Measurements from ENCODE around the gene MUC15.
"Not testable (repeated sequence)": the region's sequence is repeated elsewhere in the genome, so short reads cannot be mapped to it uniquely, and the experiment has no call there.

The MUC15 gene

DNA sequence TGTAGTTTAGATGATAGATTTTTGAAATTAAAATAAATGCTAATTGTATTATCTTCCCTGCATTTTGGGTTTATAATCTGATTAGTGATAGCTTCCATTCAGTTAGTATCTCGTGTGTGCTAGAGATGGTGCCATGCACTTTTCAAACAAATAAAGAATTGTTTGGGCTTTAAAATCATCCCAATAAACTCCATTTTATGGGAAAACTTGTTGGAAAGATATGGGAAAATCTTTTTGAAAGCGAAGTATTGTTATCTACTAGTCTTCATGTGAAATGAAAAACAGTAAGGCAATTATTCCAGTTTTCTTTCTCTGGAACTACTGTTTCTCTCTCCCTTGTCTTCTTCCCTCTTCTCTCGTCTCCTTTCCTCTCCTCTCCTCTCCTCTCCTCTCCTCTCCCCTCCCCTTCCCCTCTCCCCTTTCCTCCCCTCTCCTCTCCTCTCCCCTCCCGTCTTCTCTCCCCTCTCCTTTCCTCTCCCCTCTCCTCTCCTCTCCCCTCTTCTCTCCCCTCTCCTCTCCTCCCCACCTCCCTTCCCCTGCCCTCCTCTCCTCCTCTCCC lies 27.9 kb upstream of the MUC15 start:
- H3K9ac ChIP-seq (ENCODE audit: insufficient read length): no peak overlapping the region
- DNase-seq (ENCODE audit: low read depth, low spot score): no peak
- no peak overlapping the region for H3K27ac ChIP-seq
- no peaks in the 10 kb centered on the region for H3K36me3 ChIP-seq (ENCODE audit: insufficient read depth, low read length)
- no peak overlapping the region for H3K4me3 ChIP-seq
- no peaks in the 10 kb centered on the region for H3K9me3 ChIP-seq (ENCODE audit: low read depth, low read length)
- TF ChIP-seq EZH2 (IDR thresholded peaks at IDR 0.05): no peak
- TF ChIP-seq POLR2AphosphoS5 (IDR thresholded peaks at IDR 0.05; ENCODE audit: borderline replicate concordance, low read depth, low read length): no peak
- TF ChIP-seq FOXP2 (optimal IDR thresholded peaks at IDR 0.05; ENCODE audit: control extremely low read depth, extremely low read length, insufficient read depth): no peak

DNA sequence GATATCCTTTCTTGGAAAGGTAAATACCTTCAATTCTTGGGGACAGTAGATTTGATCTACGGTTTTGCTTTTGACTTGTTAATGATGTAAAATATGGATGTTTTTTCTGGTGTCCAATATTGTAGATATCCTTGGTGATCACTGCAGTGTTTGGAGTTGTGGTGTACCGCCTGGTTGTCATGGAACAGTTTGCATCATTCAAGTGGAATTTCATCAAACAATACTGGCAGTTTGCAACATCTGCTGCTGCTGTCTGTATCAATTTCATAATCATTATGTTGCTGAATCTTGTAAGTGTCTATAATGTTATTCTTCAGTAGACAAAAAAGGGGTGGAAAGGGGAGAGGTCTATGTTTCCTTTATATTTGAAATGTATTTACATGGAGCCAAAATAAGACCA lies 27.4 kb upstream of the MUC15 start:
- Histone ChIP-seq H3K9ac (ENCODE audit: insufficient read length) (no peak overlapping the region), H3K36me3 (ENCODE audit: insufficient read depth, low read length) (no peaks in the 10 kb centered on the region), H3K9me3 (ENCODE audit: low read depth, low read length) (no peaks in the 10 kb centered on the region), H3K27ac (no peak overlapping the region), H3K4me3 (no peak overlapping the region)
- DNase-seq (ENCODE audit: low read depth, low spot score): no peak
- TF ChIP-seq EZH2 (IDR thresholded peaks at IDR 0.05): no peak
- no peak for TF ChIP-seq FOXP2 (optimal IDR thresholded peaks at IDR 0.05; ENCODE audit: control extremely low read depth, extremely low read length, insufficient read depth)
- no peak for TF ChIP-seq POLR2AphosphoS5 (IDR thresholded peaks at IDR 0.05; ENCODE audit: borderline replicate concordance, low read depth, low read length)

DNA sequence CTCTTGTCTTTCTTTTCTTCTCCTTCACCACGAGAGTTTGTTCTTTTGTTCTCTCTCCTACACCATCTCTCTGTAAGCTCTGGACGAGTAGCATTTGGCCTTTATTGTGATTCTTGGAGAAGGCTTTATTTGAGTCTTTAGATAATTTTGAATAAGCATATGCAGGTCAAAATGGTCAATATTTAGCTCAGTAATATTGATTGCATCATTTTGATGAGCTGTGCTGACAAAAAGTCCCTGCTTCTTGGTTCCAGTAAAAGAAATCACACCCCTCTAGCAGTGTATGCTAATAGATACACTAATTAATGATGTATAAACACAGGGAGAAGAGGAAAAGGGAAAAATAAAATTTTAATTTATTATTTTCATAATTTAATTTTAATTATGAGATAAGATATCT lies 25.8 kb upstream of the MUC15 start:
- no peak overlapping the region for H3K27ac ChIP-seq
- no peaks in the 10 kb centered on the region for H3K9me3 ChIP-seq (ENCODE audit: low read depth, low read length)
- no peak overlapping the region for H3K4me3 ChIP-seq
- H3K36me3 ChIP-seq (ENCODE audit: insufficient read depth, low read length): no peaks in the 10 kb centered on the region
- H3K9ac ChIP-seq (ENCODE audit: insufficient read length): no peak overlapping the region
- DNase-seq (ENCODE audit: low read depth, low spot score): no peak
- no peak for TF ChIP-seq FOXP2 (optimal IDR thresholded peaks at IDR 0.05; ENCODE audit: control extremely low read depth, extremely low read length, insufficient read depth)
- TF ChIP-seq EZH2 (IDR thresholded peaks at IDR 0.05): no peak
- TF ChIP-seq POLR2AphosphoS5 (IDR thresholded peaks at IDR 0.05; ENCODE audit: borderline replicate concordance, low read depth, low read length): no peak

DNA sequence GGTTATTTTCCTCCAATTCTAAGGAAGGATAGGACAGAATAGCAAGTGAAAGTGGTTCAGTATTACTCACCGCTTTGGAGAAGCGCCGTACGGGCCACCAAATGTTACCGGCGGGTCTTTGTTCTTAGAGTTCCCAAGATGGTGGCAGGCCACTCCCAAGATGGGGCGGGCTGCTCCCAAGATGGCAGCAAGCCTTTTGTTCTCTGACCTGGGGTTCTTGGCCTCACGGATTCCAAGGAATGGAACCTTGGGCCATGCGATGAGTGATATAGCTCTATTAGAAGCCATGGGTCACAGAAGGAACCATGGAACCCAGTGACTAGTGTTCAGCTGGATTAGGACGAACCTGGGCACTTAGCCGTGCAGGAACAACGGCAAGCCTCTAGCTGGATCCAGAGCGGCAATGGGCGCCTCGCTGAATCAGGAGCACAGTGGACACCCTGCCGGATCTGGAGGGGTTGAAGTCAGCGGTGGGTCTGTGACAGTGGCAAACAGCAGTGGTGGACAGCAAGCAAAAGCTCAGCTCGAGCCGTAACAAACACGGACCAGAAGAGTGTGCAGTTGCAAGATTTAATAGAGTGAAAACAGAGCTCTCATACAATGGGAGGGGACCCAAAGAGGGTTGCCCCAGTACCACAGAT lies 25.1 kb upstream of the MUC15 start:
- DNase-seq (ENCODE audit: low read depth, low spot score); H3K36me3 ChIP-seq (ENCODE audit: insufficient read depth, low read length); H3K27ac ChIP-seq; H3K9ac ChIP-seq (ENCODE audit: insufficient read length); H3K9me3 ChIP-seq (ENCODE audit: low read depth, low read length); H3K4me3 ChIP-seq: not testable (repeated sequence)

DNA sequence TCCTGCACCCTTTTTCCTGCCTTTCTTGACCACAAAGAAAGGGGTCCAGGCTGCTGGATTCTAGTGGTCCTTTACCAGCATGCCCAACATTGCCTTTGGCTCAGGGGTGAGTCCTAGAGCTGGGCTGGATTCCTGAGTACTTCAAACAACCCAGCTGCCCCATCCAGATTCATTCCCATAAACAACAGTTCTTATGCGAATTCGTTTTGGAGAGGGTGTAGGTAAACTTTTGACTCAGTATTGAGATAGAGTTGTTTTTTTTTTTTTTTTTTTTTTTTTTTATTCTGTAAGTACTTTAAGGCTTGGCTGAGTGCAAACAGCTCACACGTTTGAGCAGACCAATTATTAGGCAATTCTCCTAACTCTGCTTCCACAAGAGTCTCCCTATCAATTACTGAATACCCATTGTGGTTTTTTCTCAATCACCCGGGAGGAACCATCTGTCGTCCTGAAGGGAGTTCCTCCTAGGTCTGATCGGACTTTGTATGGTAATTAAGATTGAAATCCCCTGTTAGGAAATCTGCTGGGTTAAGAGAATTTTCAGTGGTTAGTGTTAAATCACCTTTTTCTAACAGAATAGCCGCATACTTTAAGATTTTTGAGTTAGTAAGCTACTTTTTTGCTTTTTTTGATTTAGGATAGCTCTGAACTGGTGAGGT lies 23.3 kb upstream of the MUC15 start:
- H3K27ac ChIP-seq; H3K9ac ChIP-seq (ENCODE audit: insufficient read length); DNase-seq (ENCODE audit: low read depth, low spot score): not testable (repeated sequence)

DNA sequence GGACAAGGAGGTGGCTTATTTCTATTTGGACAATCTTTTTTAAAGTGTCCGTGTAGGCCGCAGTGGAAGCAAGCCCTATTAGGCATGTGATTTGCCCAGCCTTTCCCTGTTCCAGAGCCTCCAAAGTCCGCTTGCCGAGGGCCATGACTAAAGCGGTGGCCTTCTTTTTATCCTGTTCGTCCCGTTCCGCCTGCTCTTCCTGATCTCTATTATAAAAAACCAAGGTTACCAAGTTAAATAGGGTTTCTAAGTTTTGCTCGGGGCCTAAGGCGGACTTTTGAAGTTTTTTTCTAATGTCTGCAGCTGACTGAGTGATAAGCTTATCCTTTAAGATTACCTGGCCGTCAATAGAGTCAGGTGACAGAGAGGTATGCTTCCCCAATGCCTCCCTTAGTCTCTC lies 21.6 kb upstream of the MUC15 start:
- H3K36me3 ChIP-seq (ENCODE audit: insufficient read depth, low read length): no peaks in the 10 kb centered on the region
- no peak overlapping the region for H3K4me3 ChIP-seq
- no peak overlapping the region for H3K9ac ChIP-seq (ENCODE audit: insufficient read length)
- TF ChIP-seq POLR2AphosphoS5 (IDR thresholded peaks at IDR 0.05; ENCODE audit: borderline replicate concordance, low read depth, low read length) (no peak), EZH2 (IDR thresholded peaks at IDR 0.05) (no peak), FOXP2 (optimal IDR thresholded peaks at IDR 0.05; ENCODE audit: control extremely low read depth, extremely low read length, insufficient read depth) (no peak)
- DNase-seq (ENCODE audit: low read depth, low spot score): no peak
- no peak overlapping the region for H3K27ac ChIP-seq
- no peaks in the 10 kb centered on the region for H3K9me3 ChIP-seq (ENCODE audit: low read depth, low read length)

More for the DNA sequence above, 23.3 kb upstream of the MUC15 start:
- H3K4me3 ChIP-seq; H3K36me3 ChIP-seq (ENCODE audit: insufficient read depth, low read length); H3K9me3 ChIP-seq (ENCODE audit: low read depth, low read length): not testable (repeated sequence)

DNA sequence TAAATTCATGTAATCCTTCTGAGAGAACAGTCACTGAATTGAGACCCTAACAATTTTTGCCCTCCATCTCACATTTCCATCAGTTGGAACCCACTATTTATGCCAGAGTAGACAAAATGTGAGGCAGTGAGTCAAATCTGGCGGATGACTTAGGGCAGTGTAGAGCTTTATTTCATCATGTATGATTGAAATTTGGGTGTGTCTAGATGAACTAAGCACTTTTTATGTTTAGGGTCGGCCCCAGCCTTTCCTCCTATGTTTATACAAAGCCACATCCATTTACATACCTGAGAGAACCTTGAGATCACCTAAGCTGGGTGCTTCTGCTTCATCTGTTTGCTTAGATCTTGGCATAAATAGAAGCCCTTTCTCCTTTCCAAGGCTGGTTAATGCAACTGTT lies 15.0 kb upstream of the MUC15 start:
- no peaks in the 10 kb centered on the region for H3K9me3 ChIP-seq (ENCODE audit: low read depth, low read length)

DNA sequence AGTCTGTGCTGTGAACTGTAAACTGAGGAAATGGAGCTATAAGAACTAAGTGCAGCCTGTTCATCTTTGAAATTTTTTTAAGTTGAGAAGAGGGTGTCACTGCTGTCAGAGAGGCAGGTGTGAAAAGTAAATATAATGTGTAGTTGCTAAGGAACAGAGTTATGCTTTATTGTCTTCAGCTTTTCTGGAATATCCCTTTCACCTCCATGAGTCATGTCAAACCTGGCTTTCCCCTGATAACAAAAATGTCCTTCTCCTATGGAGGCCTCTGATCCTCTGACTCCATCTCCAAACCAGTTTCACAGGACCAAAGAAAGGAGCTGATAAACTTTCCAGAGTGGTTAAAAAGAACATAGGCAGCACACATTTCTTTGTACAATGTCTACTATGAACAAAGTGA lies 12.8 kb upstream of the MUC15 start:
- H3K4me3 ChIP-seq: no peak overlapping the region
- no peaks in the 10 kb centered on the region for H3K36me3 ChIP-seq (ENCODE audit: insufficient read depth, low read length)
- no peak for TF ChIP-seq EZH2 (IDR thresholded peaks at IDR 0.05)
- TF ChIP-seq FOXP2 (optimal IDR thresholded peaks at IDR 0.05; ENCODE audit: control extremely low read depth, extremely low read length, insufficient read depth): no peak
- TF ChIP-seq POLR2AphosphoS5 (IDR thresholded peaks at IDR 0.05; ENCODE audit: borderline replicate concordance, low read depth, low read length): no peak
- H3K9me3 ChIP-seq (ENCODE audit: low read depth, low read length): no peaks in the 10 kb centered on the region
- H3K9ac ChIP-seq (ENCODE audit: insufficient read length): no peak overlapping the region
- no peak overlapping the region for H3K27ac ChIP-seq
- no peak for DNase-seq (ENCODE audit: low read depth, low spot score)

More for the DNA sequence above, 15.0 kb upstream of the MUC15 start:
- no peak for TF ChIP-seq FOXP2 (optimal IDR thresholded peaks at IDR 0.05; ENCODE audit: control extremely low read depth, extremely low read length, insufficient read depth)
- TF ChIP-seq POLR2AphosphoS5 (IDR thresholded peaks at IDR 0.05; ENCODE audit: borderline replicate concordance, low read depth, low read length): no peak
- TF ChIP-seq EZH2 (IDR thresholded peaks at IDR 0.05): no peak
- no peak for DNase-seq (ENCODE audit: low read depth, low spot score)
- Histone ChIP-seq H3K9ac (ENCODE audit: insufficient read length) (no peak overlapping the region), H3K4me3 (no peak overlapping the region), H3K36me3 (ENCODE audit: insufficient read depth, low read length) (no peaks in the 10 kb centered on the region), H3K27ac (no peak overlapping the region)

DNA sequence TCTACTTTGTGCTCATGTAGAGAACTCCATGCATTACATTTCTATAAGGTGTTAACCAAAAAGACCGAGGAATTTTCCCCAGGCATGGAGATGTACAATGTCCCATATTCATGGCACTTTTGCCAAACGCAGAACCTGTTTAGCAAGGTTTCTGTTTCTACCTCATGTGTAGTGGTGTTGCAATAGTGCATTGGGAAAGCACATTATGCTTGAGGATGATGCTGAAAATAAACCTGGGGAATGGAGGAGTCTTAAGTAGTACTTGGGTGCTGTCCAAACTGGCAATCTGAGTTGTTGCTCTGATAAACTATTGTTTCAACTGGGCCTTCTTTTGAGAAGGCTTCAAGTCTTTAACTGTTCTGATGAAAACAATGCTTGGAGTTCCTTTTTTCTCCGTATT lies 11.5 kb upstream of the MUC15 start:
- no peak for DNase-seq (ENCODE audit: low read depth, low spot score)
- no peak for TF ChIP-seq FOXP2 (optimal IDR thresholded peaks at IDR 0.05; ENCODE audit: control extremely low read depth, extremely low read length, insufficient read depth)
- no peak for TF ChIP-seq POLR2AphosphoS5 (IDR thresholded peaks at IDR 0.05; ENCODE audit: borderline replicate concordance, low read depth, low read length)
- TF ChIP-seq EZH2 (IDR thresholded peaks at IDR 0.05): no peak
- H3K9ac ChIP-seq (ENCODE audit: insufficient read length): no peak overlapping the region
- H3K36me3 ChIP-seq (ENCODE audit: insufficient read depth, low read length): no peaks in the 10 kb centered on the region
- no peaks in the 10 kb centered on the region for H3K9me3 ChIP-seq (ENCODE audit: low read depth, low read length)
- H3K4me3 ChIP-seq: no peak overlapping the region
- H3K27ac ChIP-seq: no peak overlapping the region

Measured in SK-N-MC (cell line).